Liver (tissue), 3 donors: ENCODE results near the gene KIF26B.

Experiments used
- CTCF ChIP-seq: fragments of 150-350 bp; IDR thresholded peaks from 2 replicates; pipeline ENCODE4 v1.5.1; 2017; ENCODE audit warnings: improper control_type of control experiment, low read depth, low read length; ENCODE audit not compliant: missing input control
- EGR1 ChIP-seq, 2 donors: IDR thresholded peaks; 2 replicates each; pipeline ENCODE4 v1.6.1; 2016 to 2018; ENCODE audit warnings: antibody characterized with exemption in 2 of 2, low read depth in 2 of 2
- HNF4A ChIP-seq, 2 donors: conservative IDR thresholded peaks; 2 replicates each; pipeline ENCODE4 v1.6.1; 2016; ENCODE audit warnings: antibody characterized with exemption in 2 of 2, mild to moderate bottlenecking in 2 of 2
- MAX ChIP-seq: IDR thresholded peaks from 2 replicates; pipeline ENCODE4 v1.6.1; 2016; ENCODE audit warnings: antibody characterized with exemption
- NR2F2 ChIP-seq: IDR thresholded peaks from 2 replicates; pipeline ENCODE4 v1.6.1; 2016; ENCODE audit warnings: antibody characterized with exemption
- RAD21 ChIP-seq, 2 donors: IDR thresholded peaks; 2 replicates each; pipeline ENCODE4 v1.6.1; 2016; ENCODE audit warnings: antibody characterized with exemption in 2 of 2, mild to moderate bottlenecking in 2 of 2
- REST ChIP-seq: IDR thresholded peaks from 2 replicates; pipeline ENCODE4 v1.6.1; 2016; ENCODE audit warnings: antibody characterized with exemption, mild to moderate bottlenecking
- RXRA ChIP-seq, 2 donors: IDR thresholded peaks; 2 replicates each; pipeline ENCODE4 v1.6.1; 2017 to 2018; ENCODE audit warnings: antibody characterized with exemption in 2 of 2, mild to moderate bottlenecking in 1 of 2
- SP1 ChIP-seq: IDR thresholded peaks from 2 replicates; pipeline ENCODE4 v1.6.1; 2018; ENCODE audit warnings: antibody characterized with exemption, mild to moderate bottlenecking
- TAF1 ChIP-seq: conservative IDR thresholded peaks from 2 replicates; pipeline ENCODE4 v1.6.1; 2016; ENCODE audit warnings: antibody characterized with exemption, mild to moderate bottlenecking
- donor health status: healthy.
- donor health status: healthy.

- TF ChIP-seq CTCF = no peak
- no peak for TF ChIP-seq SP1
- no peak for TF ChIP-seq EGR1 (IDR thresholded peaks at IDR 0.05; ENCODE audit: low read depth in 2 of 2)
- no peak for TF ChIP-seq TAF1
- TF ChIP-seq RAD21 (IDR thresholded peaks at IDR 0.05) = no peak
- TF ChIP-seq MAX = no peak
- no peak for TF ChIP-seq REST
- no peak for TF ChIP-seq NR2F2
- no peak for TF ChIP-seq RXRA (IDR thresholded peaks at IDR 0.05)
- TF ChIP-seq HNF4A (conservative IDR thresholded peaks at IDR 0.05) = no peak
Measured at GRCh38 chr1:245693116-245693793, 538.5 kb downstream of the KIF26B start.
